ENCODE data around the gene PPP1R13B.
"Not testable (repeated sequence)": the region's sequence is repeated elsewhere in the genome, so short reads cannot be mapped to it uniquely, and the experiment has no call there.

The PPP1R13B gene

DNA sequence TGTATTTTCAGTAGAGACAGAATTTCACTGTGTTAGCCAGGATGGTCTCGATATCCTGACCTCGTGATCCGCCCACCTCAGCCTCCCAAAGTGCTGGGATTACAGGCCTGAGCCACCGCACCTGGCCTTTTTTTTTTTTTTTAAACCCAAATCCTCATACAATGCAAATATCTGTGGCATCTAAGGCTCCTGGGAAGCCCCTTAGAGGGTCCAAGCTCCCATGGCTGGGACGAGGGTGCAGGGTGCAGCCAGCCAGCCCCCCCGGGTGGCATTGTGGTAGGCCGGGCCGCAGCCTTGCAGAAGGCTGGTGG, 41.6 kb upstream of the PPP1R13B start:
- not testable (repeated sequence) for H3K36me3 ChIP-seq (ENCODE audit: control insufficient read depth in 1 of 2, insufficient read depth in 2 of 2, low read length in 2 of 2); H3K27me3 ChIP-seq (ENCODE audit: low read depth, low read length); H3K4me3 ChIP-seq (ENCODE audit: low read depth in 1 of 2, low read length in 2 of 2); H3K4me1 ChIP-seq (ENCODE audit: control insufficient read depth in 1 of 2, insufficient read depth in 2 of 2, low read length in 2 of 2); H3K27ac ChIP-seq (ENCODE audit: low read length); H3K9me3 ChIP-seq (ENCODE audit: control insufficient read depth in 1 of 2, low read length in 2 of 2)

DNA sequence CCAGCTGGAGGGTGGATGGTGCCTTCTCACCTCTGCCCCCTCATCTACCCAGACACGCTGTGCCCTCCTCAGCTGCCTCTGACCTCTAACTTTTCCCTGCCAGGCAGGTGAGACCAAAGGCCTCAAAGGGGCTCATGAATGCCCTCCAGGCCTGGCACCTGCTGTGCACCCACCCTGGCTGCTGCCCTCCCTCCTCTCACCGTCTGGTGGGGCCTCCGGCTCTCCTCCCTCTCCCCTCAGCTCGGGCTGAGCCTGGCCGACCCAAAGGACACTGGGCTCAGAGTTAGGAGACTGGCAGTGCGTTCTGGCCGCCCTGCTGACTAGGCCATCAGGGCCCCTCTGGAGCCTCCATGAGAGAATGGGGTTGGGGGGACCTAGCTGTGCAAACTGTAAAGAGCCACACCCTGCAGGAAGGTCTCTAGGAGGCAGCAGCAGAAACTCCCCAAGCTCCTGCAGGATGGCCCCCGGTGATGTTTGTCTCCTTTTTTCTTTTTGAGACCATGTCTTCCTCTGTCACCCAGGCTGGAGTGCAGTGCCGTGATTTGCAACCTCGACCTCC, 40.3 kb upstream of the PPP1R13B start:
- Histone ChIP-seq H3K27ac (ENCODE audit: low read length) (no peak overlapping the region), H3K4me1 (ENCODE audit: control insufficient read depth in 1 of 2, insufficient read depth in 2 of 2, low read length in 2 of 2) (peaks cover 3 to 12% of the 10 kb centered on the region in 2 donors), H3K27me3 (ENCODE audit: low read depth, low read length) (no peaks in the 10 kb centered on the region), H3K36me3 (ENCODE audit: control insufficient read depth in 1 of 2, insufficient read depth in 2 of 2, low read length in 2 of 2) (no peaks in the 10 kb centered on the region), H3K4me3 (ENCODE audit: low read depth in 1 of 2, low read length in 2 of 2) (no peak overlapping the region), H3K9me3 (ENCODE audit: control insufficient read depth in 1 of 2, low read length in 2 of 2) (no peaks in the 10 kb centered on the region)

DNA sequence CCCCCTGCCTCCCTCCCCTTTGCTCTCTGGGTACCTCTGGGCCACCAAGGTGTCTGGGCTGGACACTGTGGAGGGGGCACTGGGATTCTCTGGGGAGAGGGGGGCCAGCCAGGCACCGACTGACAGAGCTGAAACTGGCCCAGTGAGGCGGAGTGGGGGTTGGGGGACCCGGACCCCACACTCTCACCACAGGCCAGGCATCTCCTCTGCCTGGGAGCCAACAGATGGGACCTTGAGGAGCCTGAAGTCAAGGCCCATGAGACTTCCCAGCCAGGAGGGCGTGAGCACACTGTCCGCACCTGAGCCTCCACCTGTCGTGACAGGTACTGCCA, 39.8 kb upstream of the PPP1R13B start:
- H3K9me3 ChIP-seq (ENCODE audit: control insufficient read depth in 1 of 2, low read length in 2 of 2), result no peaks in the 10 kb centered on the region
- H3K4me3 ChIP-seq (ENCODE audit: low read depth in 1 of 2, low read length in 2 of 2), result no peak overlapping the region
- no peaks in the 10 kb centered on the region for H3K27me3 ChIP-seq (ENCODE audit: low read depth, low read length)
- no peak overlapping the region for H3K27ac ChIP-seq (ENCODE audit: low read length)
- peaks cover 6 to 17% of the 10 kb centered on the region in 2 donors for H3K4me1 ChIP-seq (ENCODE audit: control insufficient read depth in 1 of 2, insufficient read depth in 2 of 2, low read length in 2 of 2)
- no peaks in the 10 kb centered on the region for H3K36me3 ChIP-seq (ENCODE audit: control insufficient read depth in 1 of 2, insufficient read depth in 2 of 2, low read length in 2 of 2)

DNA sequence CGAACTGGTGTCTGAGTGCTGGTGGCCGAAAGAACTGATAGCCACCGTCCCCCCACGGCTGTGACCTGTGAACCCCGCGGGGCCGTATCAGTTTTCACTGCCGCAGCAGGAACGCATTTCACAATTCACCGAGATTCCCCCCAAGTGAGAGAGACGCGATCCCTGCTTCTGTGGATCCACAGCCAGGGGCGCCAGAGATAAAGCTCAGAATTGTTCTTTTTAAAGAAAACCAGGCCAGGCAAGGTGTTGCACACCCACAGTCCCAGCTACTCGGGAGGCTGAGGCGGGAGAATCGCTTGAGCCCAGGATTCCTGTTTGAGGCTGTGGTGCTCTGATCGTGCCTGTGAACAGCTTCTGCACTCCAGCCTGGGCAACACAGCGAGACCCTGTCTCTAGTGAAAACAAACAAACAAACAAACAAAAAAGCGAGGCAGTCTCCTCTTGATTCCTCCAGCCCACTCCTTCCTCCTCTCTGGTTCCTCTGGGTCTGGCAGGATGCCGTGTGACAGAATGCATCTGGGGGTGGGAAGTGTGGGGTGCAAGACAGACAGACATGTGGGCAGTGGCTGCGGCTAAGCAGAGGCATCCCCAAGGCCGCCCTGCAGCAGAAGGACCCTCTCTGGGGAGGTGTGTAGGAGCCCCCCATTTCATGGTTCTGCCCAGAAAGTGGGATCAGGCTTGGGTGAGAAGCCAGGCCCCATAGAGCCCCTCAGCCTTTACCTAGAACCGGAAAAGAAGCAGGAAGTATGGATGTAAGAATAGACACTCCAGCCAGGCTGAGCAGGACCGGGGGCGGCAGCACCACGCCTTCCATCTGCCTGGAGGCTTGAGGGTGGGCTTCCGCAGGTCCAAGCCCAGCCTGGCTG, 39.2 kb upstream of the PPP1R13B start:
- Histone ChIP-seq H3K4me1 (ENCODE audit: control insufficient read depth in 1 of 2, insufficient read depth in 2 of 2, low read length in 2 of 2) (peaks cover 7 to 23% of the 10 kb centered on the region in 2 donors), H3K9me3 (ENCODE audit: control insufficient read depth in 1 of 2, low read length in 2 of 2) (no peaks in the 10 kb centered on the region), H3K27ac (ENCODE audit: low read length) (no peak overlapping the region), H3K4me3 (ENCODE audit: low read depth in 1 of 2, low read length in 2 of 2) (no peak overlapping the region), H3K36me3 (ENCODE audit: control insufficient read depth in 1 of 2, insufficient read depth in 2 of 2, low read length in 2 of 2) (no peaks in the 10 kb centered on the region), H3K27me3 (ENCODE audit: low read depth, low read length) (no peaks in the 10 kb centered on the region)

DNA sequence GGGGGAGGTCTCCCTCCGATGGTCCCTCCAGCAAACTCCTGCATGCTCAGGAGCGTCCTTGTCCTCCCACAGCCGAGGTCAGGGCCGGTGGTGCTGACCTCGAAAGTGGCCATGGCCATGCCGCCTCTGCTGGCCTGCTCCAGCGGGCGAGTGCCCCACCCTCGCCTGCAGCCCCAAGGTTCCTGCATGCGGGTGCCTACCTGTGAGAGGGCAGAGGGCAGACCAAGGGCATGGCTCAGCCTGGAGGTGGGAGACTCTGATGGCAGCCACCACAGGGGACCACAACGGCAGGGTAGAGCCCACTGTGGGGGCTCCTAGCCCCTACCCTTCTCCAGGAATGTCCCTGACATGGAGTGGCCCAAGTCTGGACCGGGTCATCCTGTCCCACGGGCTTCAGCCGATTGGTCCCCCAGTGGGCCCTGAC, 38.1 kb upstream of the PPP1R13B start:
- peaks cover 17 to 27% of the 10 kb centered on the region in 2 donors for H3K4me1 ChIP-seq (ENCODE audit: control insufficient read depth in 1 of 2, insufficient read depth in 2 of 2, low read length in 2 of 2)
- H3K27ac ChIP-seq (ENCODE audit: low read length), result no peak overlapping the region
- no peak overlapping the region for H3K4me3 ChIP-seq (ENCODE audit: low read depth in 1 of 2, low read length in 2 of 2)
- no peaks in the 10 kb centered on the region for H3K36me3 ChIP-seq (ENCODE audit: control insufficient read depth in 1 of 2, insufficient read depth in 2 of 2, low read length in 2 of 2)
- no peaks in the 10 kb centered on the region for H3K27me3 ChIP-seq (ENCODE audit: low read depth, low read length)
- no peaks in the 10 kb centered on the region for H3K9me3 ChIP-seq (ENCODE audit: control insufficient read depth in 1 of 2, low read length in 2 of 2)

DNA sequence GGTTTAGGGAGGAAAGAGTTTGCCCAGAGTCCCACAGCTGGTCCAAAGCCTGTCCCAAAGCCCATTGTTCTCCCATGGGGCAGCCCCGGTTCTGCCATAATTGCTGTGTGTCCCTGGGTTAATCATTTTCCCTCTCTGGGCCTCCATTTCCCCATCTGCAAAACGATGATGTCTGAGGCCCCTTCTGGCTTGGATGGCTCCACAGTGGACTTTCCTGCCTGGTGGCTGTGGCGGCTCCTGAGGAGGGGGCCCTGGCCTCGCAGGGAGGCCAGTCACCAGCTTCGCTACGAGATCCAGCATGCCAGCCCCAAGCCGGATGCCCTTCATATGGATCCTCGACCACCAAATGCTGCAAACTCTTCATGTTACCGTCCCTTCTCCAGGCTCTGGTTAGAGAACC, 37.5 kb upstream of the PPP1R13B start:
- H3K27me3 ChIP-seq (ENCODE audit: low read depth, low read length), result no peaks in the 10 kb centered on the region
- no peak overlapping the region for H3K27ac ChIP-seq (ENCODE audit: low read length)
- peaks cover 21 to 34% of the 10 kb centered on the region in 2 donors for H3K4me1 ChIP-seq (ENCODE audit: control insufficient read depth in 1 of 2, insufficient read depth in 2 of 2, low read length in 2 of 2)
- H3K4me3 ChIP-seq (ENCODE audit: low read depth in 1 of 2, low read length in 2 of 2), result no peak overlapping the region
- no peaks in the 10 kb centered on the region for H3K9me3 ChIP-seq (ENCODE audit: control insufficient read depth in 1 of 2, low read length in 2 of 2)
- H3K36me3 ChIP-seq (ENCODE audit: control insufficient read depth in 1 of 2, insufficient read depth in 2 of 2, low read length in 2 of 2), result no peaks in the 10 kb centered on the region

DNA sequence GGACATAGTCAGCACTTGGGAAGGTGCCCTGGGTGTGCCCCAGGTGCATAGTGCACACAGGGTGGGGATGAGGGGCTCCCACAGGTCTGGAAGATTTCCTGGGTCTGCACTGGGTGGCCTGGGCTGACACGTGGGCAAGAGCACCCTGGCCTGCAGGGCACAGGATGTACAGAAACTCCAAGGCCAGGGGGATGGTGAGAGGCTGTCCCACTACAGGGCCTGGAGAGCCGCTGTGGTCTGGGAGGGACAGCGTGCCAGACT, 35.8 kb upstream of the PPP1R13B start:
- H3K4me3 ChIP-seq (ENCODE audit: low read depth in 1 of 2, low read length in 2 of 2), result no peak overlapping the region
- H3K4me1 ChIP-seq (ENCODE audit: control insufficient read depth in 1 of 2, insufficient read depth in 2 of 2, low read length in 2 of 2), result peaks cover 26 to 38% of the 10 kb centered on the region in 2 donors
- H3K27me3 ChIP-seq (ENCODE audit: low read depth, low read length), result no peaks in the 10 kb centered on the region
- H3K9me3 ChIP-seq (ENCODE audit: control insufficient read depth in 1 of 2, low read length in 2 of 2), result no peaks in the 10 kb centered on the region
- H3K27ac ChIP-seq (ENCODE audit: low read length), result no peak overlapping the region
- H3K36me3 ChIP-seq (ENCODE audit: control insufficient read depth in 1 of 2, insufficient read depth in 2 of 2, low read length in 2 of 2), result no peaks in the 10 kb centered on the region

DNA sequence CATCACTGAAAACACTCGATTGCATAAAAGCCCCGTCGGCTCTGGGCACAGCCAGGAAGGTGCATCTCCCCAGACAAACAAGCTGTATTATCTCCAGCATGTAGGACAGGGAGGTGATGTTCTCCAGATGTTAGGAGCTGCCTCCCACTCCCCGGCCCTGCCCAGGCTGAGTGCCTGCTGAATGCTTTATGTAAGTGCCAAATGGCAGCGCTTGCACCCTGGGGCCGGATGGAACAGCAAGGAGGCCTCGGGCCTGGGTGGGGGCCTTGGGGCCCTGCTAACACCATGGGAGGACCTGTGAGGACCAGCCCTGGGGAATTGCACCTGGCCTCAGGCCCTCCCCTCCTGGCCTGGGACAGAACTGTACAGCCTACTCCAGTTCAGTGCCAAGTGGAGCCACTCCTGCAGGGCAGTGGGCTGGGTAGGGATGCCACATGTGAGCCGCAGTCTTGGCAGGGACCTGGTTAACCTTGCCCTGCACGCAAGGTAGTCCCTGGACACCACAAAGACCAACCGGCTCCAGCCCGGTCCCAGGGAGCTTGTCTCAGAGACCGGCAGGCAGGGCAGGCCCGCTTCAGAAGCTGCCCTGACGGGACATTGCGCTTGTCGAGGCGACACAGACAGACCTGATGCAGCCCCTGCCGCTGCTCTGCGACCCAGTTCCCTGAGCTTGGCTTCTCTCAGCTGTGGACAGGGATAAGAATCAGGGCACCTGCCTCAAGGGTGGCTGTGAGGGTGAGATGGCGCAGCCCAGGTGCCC, 35.3 kb upstream of the PPP1R13B start:
- Histone ChIP-seq H3K27me3 (ENCODE audit: low read depth, low read length) (no peaks in the 10 kb centered on the region), H3K4me1 (ENCODE audit: control insufficient read depth in 1 of 2, insufficient read depth in 2 of 2, low read length in 2 of 2) (peaks cover 26 to 38% of the 10 kb centered on the region in 2 donors), H3K27ac (ENCODE audit: low read length) (no peak overlapping the region), H3K36me3 (ENCODE audit: control insufficient read depth in 1 of 2, insufficient read depth in 2 of 2, low read length in 2 of 2) (no peaks in the 10 kb centered on the region), H3K4me3 (ENCODE audit: low read depth in 1 of 2, low read length in 2 of 2) (no peak overlapping the region), H3K9me3 (ENCODE audit: control insufficient read depth in 1 of 2, low read length in 2 of 2) (no peaks in the 10 kb centered on the region)

DNA sequence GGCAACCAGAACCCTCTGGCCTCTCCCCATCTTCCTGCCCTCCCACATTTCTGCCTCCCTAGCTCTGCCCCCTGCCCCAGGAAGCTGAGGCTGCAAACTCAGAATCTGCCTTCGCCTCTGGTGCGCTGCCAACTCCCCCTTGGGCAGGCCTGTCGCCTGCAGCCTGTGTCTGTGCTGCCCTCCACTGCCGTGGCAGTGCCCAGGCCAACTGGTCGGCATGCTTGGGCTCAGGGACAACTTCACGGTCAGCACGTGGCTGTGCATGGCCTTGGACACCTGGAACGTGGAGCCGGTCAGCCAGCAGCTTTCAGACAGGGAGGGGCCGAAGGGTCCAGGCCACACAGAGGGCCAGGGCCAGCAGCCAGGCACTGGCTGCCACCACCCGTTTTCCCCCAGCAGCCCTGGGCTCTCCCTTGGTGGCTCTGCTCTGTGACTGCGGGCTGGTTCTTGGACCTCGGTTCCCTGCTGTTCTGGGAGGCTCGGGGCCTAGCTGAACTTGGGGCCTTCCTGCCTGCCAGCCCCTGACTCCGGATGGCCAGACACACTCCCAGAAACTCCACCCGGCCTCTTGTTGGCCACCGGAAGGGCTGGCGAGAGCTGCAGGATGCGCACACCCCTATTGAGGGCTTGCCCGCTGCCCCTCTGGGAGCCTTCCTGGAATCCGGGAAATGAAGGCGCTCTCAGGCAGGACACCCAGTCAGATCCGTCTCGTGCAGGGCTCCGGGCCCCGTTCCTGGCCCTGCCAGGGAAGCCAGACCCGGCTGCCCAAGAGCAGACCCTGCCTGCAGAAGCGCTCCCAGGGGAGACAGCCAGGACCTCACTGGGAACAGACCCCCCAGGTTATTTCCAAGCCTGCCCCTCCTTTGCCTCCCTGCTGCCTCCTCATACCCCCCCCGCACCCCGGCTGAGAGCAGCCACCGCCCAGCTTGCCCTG, 34.2 kb upstream of the PPP1R13B start:
- Histone ChIP-seq H3K27me3 (ENCODE audit: low read depth, low read length) (no peaks in the 10 kb centered on the region), H3K27ac (ENCODE audit: low read length) (peak overlapping the region; percentile 51), H3K36me3 (ENCODE audit: control insufficient read depth in 1 of 2, insufficient read depth in 2 of 2, low read length in 2 of 2) (no peaks in the 10 kb centered on the region), H3K4me1 (ENCODE audit: control insufficient read depth in 1 of 2, insufficient read depth in 2 of 2, low read length in 2 of 2) (peaks cover 26 to 38% of the 10 kb centered on the region in 2 donors), H3K9me3 (ENCODE audit: control insufficient read depth in 1 of 2, low read length in 2 of 2) (no peaks in the 10 kb centered on the region), H3K4me3 (ENCODE audit: low read depth in 1 of 2, low read length in 2 of 2) (no peak overlapping the region)

DNA sequence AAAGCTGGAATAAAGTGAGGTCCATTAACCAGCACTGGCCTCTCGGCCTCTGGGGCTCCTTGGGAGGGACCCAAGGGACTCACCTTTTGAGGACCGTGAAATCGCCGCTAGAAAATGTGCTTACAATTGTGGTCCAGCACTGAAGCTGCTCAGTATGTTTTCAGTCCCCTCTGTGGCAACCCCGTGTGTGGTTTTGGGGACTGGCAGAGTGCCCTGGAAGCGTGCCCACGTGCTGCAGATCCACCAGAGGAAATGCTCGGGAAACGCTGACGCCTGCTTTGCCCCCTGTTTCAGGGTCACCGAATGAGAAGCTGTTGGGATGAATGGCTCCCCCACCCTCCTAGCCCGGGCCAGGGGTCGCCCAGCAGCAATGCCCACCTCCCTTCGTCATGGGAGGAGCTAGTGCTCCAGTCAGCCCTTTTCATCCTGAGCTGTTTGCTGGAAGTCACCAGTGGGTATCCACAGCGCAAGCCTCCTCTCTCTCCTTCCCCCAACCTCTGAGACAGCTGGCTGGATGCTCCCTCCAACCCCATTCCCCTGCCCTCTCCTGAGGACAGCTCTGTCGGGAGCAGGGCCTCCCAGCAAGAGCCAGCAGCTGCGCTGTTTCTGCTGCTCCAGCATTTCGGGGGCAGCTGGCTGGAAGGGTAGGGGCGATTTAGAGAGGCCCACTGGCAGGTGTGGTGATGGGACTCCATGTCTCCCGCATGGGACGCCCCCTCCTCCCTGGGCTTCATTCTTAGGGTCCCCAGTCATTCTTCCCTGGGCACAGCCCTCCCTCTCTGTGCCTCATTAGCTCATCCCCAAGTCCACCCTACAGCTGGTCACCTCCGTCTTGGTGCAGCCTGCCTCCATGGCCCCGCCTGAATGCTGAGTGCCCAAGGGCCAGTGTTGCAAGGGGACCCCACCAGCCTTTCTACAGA, 33.2 kb upstream of the PPP1R13B start:
- Histone ChIP-seq H3K4me1 (ENCODE audit: control insufficient read depth in 1 of 2, insufficient read depth in 2 of 2, low read length in 2 of 2) (peaks cover 26 to 38% of the 10 kb centered on the region in 2 donors), H3K4me3 (ENCODE audit: low read depth in 1 of 2, low read length in 2 of 2) (peak overlapping the region; percentile 52 to 55), H3K9me3 (ENCODE audit: control insufficient read depth in 1 of 2, low read length in 2 of 2) (no peaks in the 10 kb centered on the region), H3K27me3 (ENCODE audit: low read depth, low read length) (no peaks in the 10 kb centered on the region), H3K27ac (ENCODE audit: low read length) (peak overlapping the region; percentile 51), H3K36me3 (ENCODE audit: control insufficient read depth in 1 of 2, insufficient read depth in 2 of 2, low read length in 2 of 2) (no peaks in the 10 kb centered on the region)

Measured in muscle layer of duodenum (tissue), 2 donors.